GM12878 (cell line): ENCODE measurements around the gene VTN. TPM values are rescaled to one million over a fixed set of nuclear protein-coding genes. Genes with fewer than 3 reads are reported as not detected.

Experiments
- ATAC-seq: fragments of 200-7000 bp; cut with Tn5 transposase; 3 replicates; pipeline ENCODE4 v1.9.1; 2020; ENCODE audit warnings: mild to moderate bottlenecking, moderate library complexity
- BruUV-seq: library from RNA; stranded (reverse); fragments of 400-500 nt; replicated peaks from 2 replicates; lab custom pipeline; 2021; lab: Mats Ljungman, UMichigan
- CTCF ChIA-PET: fragments of 300-600 bp; sonication (Branson Sonifier 250); formaldehyde crosslinking; extraction: SDS; loops from one replicate; lab custom pipeline; 2021; ENCODE audit warnings: inconsistent platforms; lab: Yijun Ruan, JAX
- POLR2A ChIA-PET: fragments of 350-600 bp; formaldehyde crosslinking; extraction: SDS; loops from one replicate; lab custom pipeline; 2021; ENCODE audit warnings: inconsistent platforms; lab: Charles Lee
- RAD21 ChIA-PET: fragments of 300-600 bp; sonication (Branson Sonifier 250); formaldehyde crosslinking; loops from one replicate; lab custom pipeline; 2023; ENCODE audit warnings: antibody characterized with exemption; ENCODE audit not compliant: unreplicated experiment; lab: Charles Lee
- SMC1A ChIA-PET: fragments of 300-600 bp; sonication (Branson Sonifier 250); formaldehyde crosslinking; loops from one replicate; lab custom pipeline; 2023; ENCODE audit not compliant: unreplicated experiment, uncharacterized antibody; lab: Charles Lee
- DNase-seq: peaks from one replicate; pipeline ENCODE4 v3.0.0-alpha.2; 2011; ENCODE audit warnings: low read depth, low spot score
- FAIRE-seq: peaks from 3 replicates; lab custom pipeline; 2011; peaks lifted over from hg19 to GRCh38; lab: Jason Lieb, UNC
- H2AFZ ChIP-seq: 2 replicates; pipeline ENCODE4 v1.6.0; 2011; ENCODE audit warnings: low read depth, low read length, control low read depth; ENCODE audit not compliant: control insufficient read depth
- H3K27ac ChIP-seq: 2 replicates; pipeline ENCODE4 v1.5.1; 2011; ENCODE audit warnings: control low read depth; ENCODE audit not compliant: control insufficient read depth, insufficient read depth
- H3K27me3 ChIP-seq, 2 experiments: replicated peaks in 1 of 2; 2 replicates each; pipeline versions ENCODE4 v1.6.0 to v1.6.1; 2011; ENCODE audit warnings: low read length in 1 of 2; ENCODE audit not compliant: control insufficient read depth in 2 of 2, insufficient read depth in 2 of 2
- H3K36me3 ChIP-seq, 2 experiments: 2 replicates each; pipeline ENCODE4 v1.5.1; 2011; ENCODE audit warnings: low read length in 1 of 2; ENCODE audit not compliant: control insufficient read depth in 2 of 2, insufficient read depth in 2 of 2
- H3K4me1 ChIP-seq: 2 replicates; pipeline ENCODE4 v1.6.1; 2011; ENCODE audit warnings: mild to moderate bottlenecking, low read length, moderate library complexity, mixed read lengths; ENCODE audit not compliant: control insufficient read depth, insufficient read depth
- H3K4me2 ChIP-seq: 2 replicates; pipeline ENCODE4 v1.6.0; 2011; ENCODE audit warnings: control low read depth; ENCODE audit not compliant: control insufficient read depth, insufficient read depth
- H3K4me3 ChIP-seq: fragments of 200-600 bp; sonication (generic); 2 replicates; pipeline ENCODE4 v1.5.1; 2016
- H3K79me2 ChIP-seq: 2 replicates; pipeline ENCODE4 v1.6.0; 2011; ENCODE audit warnings: low read length; ENCODE audit not compliant: control insufficient read depth, insufficient read depth
- H3K9ac ChIP-seq: 2 replicates; pipeline ENCODE4 v1.8.0; 2011; ENCODE audit warnings: low read length, control low read depth, mixed read lengths; ENCODE audit not compliant: control insufficient read depth, insufficient read depth
- H3K9me3 ChIP-seq: replicated peaks from 3 replicates; pipeline ENCODE4 v1.5.1; 2011; ENCODE audit warnings: mild to moderate bottlenecking, low read length; ENCODE audit not compliant: control insufficient read depth, insufficient read depth
- H4K20me1 ChIP-seq: 2 replicates; pipeline ENCODE4 v1.6.0; 2011; ENCODE audit not compliant: control insufficient read depth, insufficient read depth
- DPF2 ChIP-seq: fragments of 450-650 bp; IDR thresholded peaks from 2 replicates; pipeline ENCODE4 v1.6.1; 2017; ENCODE audit warnings: mild to moderate bottlenecking
- EGR1 ChIP-seq, 2 experiments: IDR thresholded peaks; 1 replicate in 1 of 2; 2 replicates in 1 of 2; pipeline ENCODE4 v1.6.1; 2011 to 2012; ENCODE audit warnings: low read depth in 2 of 2, low read length in 2 of 2, borderline replicate concordance in 1 of 2, mild to moderate bottlenecking in 1 of 2, moderate library complexity in 1 of 2
- whole genome bisulfite sequencing: methylation state at CpG from one replicate; pipeline ENCODE4 v1.1.6; 2016; ENCODE audit warnings: low lambda C conversion rate; ENCODE audit not compliant: insufficient replicate concordance, insufficient coverage; ENCODE audit errors: missing lambda C conversion rate; 5-methylcytosine and 5-hydroxymethylcytosine counted together
- in situ Hi-C: fragments of 300-500 bp; cut with MboI; formaldehyde crosslinking; loops from 9 replicates; pipeline ENCODE4 v1.14.3; 2018; ENCODE audit warnings: mixed read lengths
- intact Hi-C: fragments of 100-400 bp; cut with micrococcal nuclease; formaldehyde crosslinking; loops from one replicate; pipeline ENCODE4 v1.14.2; 2022; ENCODE audit not compliant: unreplicated experiment
- polyA plus RNA-seq, 11 experiments: library from polyadenylated mRNA; depleted of rRNA in 4 of 11; unstranded in 6 of 11; stranded (reverse) in 5 of 11; fragments of >200 nt; fragmentation: Nextera tagmentation in 4 of 11; fragmentation: Illumina TruSeq in 1 of 11; extraction: Ambion mirVana in 4 of 11; extraction: Trizol in 1 of 11; gene quantifications; 1 replicate in 1 of 11; 2 replicates in 10 of 11; pipeline versions ENCODE4 v1.2.1 to v1.2.3, GENCODE V29; 2011 to 2016; ENCODE audit warnings: inconsistent platforms in 2 of 11, missing spikeins in 2 of 11, low read depth in 1 of 11
- total RNA-seq, 4 experiments: library from RNA; depleted of rRNA in 3 of 4; stranded (reverse); fragments of >200 nt in 3 of 4; fragmentation: Illumina TruSeq in 1 of 4; extraction: Trizol in 1 of 4; gene quantifications; 2 replicates each; pipeline versions ENCODE4 v1.2.1 to v1.2.3, GENCODE V29; 2013 to 2021
- TF ChIP-seq, protein P1 (sequence below): fragments of 150-350 bp; IDR thresholded peaks from 2 replicates; pipeline ENCODE4 v1.6.1; 2016; ENCODE audit warnings: low read depth, low read length

Gene VTN
- total and polyA plus RNA-seq, 10 of the 15 experiments (the other 5 are each of a cell fraction or from before 2014, with no cell fraction given): 0.04 to 1.3 (median 0.13) TPM; not detected in 5

DNA sequence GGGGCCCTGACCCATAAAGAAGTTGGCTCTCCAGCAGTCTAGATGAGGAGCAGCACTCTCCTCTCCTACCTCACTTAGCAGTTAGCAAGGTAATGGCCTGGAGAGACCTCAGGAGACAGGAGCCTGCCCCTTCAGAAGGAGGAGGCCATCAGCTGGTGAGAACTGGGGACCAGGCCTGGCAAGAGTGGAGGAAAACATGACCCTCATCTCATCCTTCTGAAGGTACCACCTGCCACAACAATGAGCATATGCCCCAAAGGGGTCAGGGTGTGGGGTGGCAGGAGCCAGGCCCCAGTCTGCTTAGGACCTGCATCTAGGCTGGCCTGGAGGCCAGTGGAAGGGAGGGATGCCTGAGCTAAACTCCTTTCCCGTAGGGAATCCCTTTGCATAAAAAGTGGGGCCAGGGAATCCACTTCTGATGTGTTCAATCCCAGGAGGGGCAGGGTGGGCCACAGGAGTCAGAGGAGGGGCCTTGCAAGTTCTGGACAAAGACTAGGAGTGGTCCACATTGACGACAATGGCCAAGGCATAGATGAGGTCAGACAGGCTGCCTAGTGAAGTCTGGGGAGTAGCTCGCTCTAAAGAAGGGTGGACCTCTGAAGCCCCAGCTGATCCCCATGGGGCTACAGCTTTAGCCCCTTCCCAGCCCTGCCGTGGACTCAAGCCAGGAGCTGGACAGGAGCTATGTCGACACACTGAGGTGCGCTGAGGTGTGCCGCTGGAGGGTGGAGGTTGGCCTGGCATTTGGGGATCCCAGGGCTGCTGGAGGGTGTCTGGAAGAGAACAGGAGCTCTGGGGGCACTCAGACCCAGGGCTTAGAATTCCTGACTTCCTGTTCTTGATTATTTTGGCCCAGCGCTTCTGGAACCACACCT lies 6.1 kb downstream of the VTN start:
- in situ Hi-C loops: no loop called here
- ChIA-PET SMC1A (no interaction called here), CTCF (interaction anchor here (1.4 kb wide), 1 partner anchor 53 kb away, joined by 5 read pairs; no protein-coding TSS in a partner anchor), POLR2A (no interaction called here), RAD21 (no interaction called here)
- Histone ChIP-seq H3K4me3 (no peak overlapping the region), H3K9ac (no peak overlapping the region), H3K79me2 (no peaks in the 10 kb centered on the region), H3K4me1 (no peaks in the 10 kb centered on the region), H2AFZ (no peak overlapping the region), H3K4me2 (no peak overlapping the region), H3K9me3 (no peaks in the 10 kb centered on the region), H3K27me3 (no peaks in the 10 kb centered on the region), H4K20me1 (no peaks in the 10 kb centered on the region), H3K36me3 (peaks cover 2 to 9% of the 10 kb centered on the region in 2 experiments; a peak in 3 of 4 replicates), H3K27ac (no peak overlapping the region)
- no TSS peak for BruUV-seq
- DNase-seq (no peak), FAIRE-seq (no peak), ATAC-seq (no peak)
- 93% methylated on average over 8 of the region's 8 CpGs for WGBS
- intact Hi-C loops: no loop called here
- no peak for TF ChIP-seq EGR1 (IDR thresholded peaks at IDR 0.05; ENCODE audit: borderline replicate concordance in 1 of 2, low read depth in 2 of 2, low read length in 2 of 2)
- TF ChIP-seq DPF2: no peak
- TF ChIP-seq, protein P1, sequence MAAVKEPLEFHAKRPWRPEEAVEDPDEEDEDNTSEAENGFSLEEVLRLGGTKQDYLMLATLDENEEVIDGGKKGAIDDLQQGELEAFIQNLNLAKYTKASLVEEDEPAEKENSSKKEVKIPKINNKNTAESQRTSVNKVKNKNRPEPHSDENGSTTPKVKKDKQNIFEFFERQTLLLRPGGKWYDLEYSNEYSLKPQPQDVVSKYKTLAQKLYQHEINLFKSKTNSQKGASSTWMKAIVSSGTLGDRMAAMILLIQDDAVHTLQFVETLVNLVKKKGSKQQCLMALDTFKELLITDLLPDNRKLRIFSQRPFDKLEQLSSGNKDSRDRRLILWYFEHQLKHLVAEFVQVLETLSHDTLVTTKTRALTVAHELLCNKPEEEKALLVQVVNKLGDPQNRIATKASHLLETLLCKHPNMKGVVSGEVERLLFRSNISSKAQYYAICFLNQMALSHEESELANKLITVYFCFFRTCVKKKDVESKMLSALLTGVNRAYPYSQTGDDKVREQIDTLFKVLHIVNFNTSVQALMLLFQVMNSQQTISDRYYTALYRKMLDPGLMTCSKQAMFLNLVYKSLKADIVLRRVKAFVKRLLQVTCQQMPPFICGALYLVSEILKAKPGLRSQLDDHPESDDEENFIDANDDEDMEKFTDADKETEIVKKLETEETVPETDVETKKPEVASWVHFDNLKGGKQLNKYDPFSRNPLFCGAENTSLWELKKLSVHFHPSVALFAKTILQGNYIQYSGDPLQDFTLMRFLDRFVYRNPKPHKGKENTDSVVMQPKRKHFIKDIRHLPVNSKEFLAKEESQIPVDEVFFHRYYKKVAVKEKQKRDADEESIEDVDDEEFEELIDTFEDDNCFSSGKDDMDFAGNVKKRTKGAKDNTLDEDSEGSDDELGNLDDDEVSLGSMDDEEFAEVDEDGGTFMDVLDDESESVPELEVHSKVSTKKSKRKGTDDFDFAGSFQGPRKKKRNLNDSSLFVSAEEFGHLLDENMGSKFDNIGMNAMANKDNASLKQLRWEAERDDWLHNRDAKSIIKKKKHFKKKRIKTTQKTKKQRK: no peak
